Left ventricle myocardium superior (tissue), 1 donor: ENCODE results near the gene PTGDR. TPM values are rescaled to one million over a fixed set of nuclear protein-coding genes. Genes with fewer than 3 reads are reported as not detected.

Experiments
- ATAC-seq: fragments of 200-7000 bp; cut with Tn5 transposase; one replicate; pipeline ENCODE4 v1.9.1; 2020; ENCODE audit warnings: mild to moderate bottlenecking, moderate library complexity
- DNase-seq: peaks from one replicate; pipeline ENCODE4 v3.0.0-alpha.2; 2020
- intact Hi-C: fragments of 100-400 bp; cut with micrococcal nuclease; formaldehyde crosslinking; loops from one replicate; pipeline ENCODE4 v1.11.0; 2022
- total RNA-seq: library from RNA; stranded (reverse); fragmentation: NEBNext Ultra II Directional; extraction: Animal tissue kit (Norgen Biotek cat#: 25700); gene quantifications from one replicate; pipeline ENCODE4 v1.2.1, GENCODE V29; 2021
- donor health status: DM: no; HTN: yes; CAD: no; lungs with severe emphysema.

Gene PTGDR
- total RNA-seq, 1 donor from 2014 or later = 1.1 TPM

DNA sequence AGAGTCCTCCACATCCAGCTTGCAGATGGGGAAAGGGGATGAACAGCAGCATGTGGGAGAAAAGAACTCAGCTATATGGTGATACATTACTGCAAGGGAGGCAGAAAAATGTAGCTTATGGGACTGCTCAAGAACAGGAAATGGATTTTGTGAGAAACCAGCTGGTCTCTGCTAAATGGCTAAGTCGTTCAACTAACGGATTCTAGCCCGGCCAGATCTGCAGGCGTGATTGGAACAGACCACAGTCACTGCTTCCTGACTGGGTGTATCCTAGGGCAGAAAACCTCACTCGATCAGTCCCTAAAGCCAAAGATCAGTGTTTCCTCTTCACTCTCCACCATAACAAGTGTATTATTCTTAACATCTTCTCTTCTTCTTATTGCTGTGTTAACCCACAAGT, 8.1 kb upstream of the PTGDR start:
- intact Hi-C loops = no loop called here
- no peak for ATAC-seq
- no peak for DNase-seq

DNA sequence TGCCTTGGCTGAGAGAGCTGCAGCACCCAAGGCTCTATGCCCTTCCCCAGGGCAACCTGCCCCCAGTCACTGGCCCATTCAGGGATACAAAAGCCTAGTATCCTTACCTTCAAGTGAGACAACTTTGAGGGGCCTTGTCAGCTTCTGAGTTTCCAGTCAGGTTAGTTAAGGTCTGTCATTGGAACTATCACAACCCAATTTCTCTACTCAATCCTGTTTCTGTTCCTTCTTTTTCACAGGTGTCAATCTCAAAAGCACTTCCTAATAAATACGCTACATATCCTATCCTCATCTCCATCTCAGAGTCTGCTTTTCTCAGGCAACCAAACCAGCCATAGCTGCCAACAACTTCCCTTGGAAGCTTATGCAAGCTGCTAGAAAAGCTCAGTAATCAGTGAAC, 4.9 kb upstream of the PTGDR start:
- intact Hi-C loops = no loop called here
- DNase-seq = no peak
- ATAC-seq = no peak

DNA sequence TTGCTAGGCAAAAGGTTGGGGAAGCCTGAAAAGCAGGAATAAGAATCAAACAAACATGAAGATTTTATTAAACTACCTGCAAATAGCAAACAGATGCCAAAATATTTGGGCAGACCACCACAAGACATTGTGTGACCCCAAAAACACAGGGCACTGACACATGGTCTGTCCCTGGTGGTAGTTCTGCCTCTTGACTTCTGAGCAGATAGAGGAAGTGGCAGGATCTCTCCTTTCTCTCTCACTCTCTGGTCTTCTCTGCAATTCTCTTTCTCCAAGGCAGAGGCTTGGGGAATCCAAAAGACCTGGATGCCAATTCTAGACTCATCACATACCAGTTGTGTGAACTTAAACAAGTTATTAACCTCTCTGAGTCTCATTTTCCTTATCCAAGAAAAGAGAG, 4.3 kb upstream of the PTGDR start:
- no peak for ATAC-seq
- intact Hi-C loops = no loop called here
- no peak for DNase-seq

DNA sequence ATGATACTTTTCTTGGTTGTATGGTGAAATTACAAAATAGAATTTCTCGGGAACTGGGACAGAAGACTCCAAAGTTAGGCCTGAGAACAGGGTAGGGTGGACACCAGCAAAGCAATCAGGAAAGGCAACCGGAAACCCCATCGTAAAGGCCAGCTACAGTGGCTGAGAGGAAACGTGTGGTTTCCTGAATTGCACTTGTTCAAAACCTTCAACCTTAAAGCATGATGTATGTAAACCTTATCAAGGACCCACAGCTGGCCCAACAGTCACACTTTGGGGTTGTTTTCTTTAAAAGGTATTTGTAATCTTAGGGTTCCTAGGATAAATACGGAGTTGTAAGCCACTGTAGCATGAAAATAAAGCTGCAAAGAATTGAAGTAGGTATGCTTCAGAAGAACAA, 2.2 kb upstream of the PTGDR start:
- intact Hi-C loops = no loop called here
- no peak for ATAC-seq
- no peak for DNase-seq

DNA sequence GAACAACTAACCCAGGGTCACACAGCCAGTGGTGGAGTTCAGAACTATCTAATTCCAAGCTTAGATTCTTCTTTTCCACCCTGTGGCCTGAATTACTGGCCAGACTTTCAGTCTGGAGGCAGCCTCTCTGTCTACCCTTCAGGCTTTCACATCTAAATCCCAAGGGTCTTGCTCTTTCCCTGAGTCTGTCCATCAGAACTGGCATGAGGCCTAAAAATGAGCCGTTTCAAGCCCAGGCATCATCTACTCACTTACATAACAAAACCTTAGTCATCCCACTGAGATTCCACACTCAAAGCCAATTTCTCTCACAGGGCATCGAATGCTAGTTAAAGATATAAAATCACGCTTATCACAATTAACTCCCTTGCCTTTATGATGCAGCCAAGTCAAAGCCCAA, 1.3 kb upstream of the PTGDR start:
- DNase-seq (no peak), ATAC-seq (peak; percentile 79)
- intact Hi-C loops = no loop called here

DNA sequence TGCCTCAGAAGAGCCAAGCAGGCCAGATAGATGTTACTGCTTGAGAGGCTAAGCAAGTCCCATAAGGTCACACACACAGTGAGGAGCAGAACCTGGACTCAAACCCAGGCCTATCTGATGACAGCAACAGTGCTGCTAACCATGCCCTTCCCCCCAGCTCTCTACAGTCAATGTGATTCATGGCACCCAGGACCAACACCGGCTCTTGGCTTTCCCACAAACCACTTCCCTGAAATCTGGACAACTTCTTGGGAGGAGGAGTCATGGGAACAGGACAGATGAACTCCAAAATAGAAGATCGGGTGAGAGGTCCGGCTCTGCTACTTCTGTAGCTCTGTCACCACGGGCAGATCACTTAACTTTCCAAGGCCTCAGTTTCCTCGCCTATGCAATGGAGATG, 716 bp upstream of the PTGDR start:
- intact Hi-C loops = no loop called here
- DNase-seq = no peak
- ATAC-seq = peak; percentile 29

DNA sequence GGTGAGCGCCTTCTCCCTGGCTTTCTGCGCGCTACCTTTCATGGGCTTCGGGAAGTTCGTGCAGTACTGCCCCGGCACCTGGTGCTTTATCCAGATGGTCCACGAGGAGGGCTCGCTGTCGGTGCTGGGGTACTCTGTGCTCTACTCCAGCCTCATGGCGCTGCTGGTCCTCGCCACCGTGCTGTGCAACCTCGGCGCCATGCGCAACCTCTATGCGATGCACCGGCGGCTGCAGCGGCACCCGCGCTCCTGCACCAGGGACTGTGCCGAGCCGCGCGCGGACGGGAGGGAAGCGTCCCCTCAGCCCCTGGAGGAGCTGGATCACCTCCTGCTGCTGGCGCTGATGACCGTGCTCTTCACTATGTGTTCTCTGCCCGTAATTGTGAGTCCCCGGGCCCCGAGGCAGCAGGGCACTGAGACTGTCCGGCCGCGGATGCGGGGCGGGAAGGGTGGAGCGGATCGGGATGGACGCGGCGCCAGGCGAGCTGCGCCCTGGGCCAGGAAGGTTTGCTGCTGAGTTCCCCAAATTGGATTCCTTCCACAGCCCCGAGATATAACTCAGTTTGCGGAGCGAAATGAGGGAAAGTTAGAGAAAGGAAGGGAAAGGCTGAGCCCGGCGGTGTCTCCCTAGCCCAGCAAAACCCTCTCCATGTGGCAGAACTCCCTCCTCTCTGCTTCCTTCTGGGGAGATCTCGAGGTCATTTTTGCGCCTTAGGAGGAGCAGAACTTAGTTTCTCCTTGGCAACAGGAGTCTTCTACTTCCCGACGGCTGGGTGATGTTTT, 972 bp downstream of the PTGDR start:
- intact Hi-C loops = no loop called here
- ATAC-seq (peak; percentile 28), DNase-seq (peak; percentile 36)

DNA sequence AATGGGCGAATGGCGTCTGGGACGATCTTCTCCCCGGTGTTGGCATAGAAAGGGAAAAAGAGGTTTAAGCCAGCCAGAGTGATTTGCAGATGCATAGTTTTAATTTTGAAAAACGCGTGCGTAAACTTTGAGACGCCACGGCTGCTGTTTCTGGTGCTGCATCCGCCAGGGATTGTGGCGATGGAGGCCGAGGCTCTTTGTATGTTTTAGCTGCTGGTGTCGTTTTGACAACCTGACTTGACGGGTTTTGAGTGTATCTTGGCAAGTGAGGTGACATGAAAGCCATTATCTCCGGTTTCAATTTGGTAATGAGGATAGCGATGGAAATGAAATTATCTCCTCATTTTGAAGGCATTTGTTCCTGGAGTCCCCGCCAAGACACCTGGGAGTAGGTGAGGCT, 1.6 kb downstream of the PTGDR start:
- no peak for ATAC-seq
- intact Hi-C loops = no loop called here
- no peak for DNase-seq

DNA sequence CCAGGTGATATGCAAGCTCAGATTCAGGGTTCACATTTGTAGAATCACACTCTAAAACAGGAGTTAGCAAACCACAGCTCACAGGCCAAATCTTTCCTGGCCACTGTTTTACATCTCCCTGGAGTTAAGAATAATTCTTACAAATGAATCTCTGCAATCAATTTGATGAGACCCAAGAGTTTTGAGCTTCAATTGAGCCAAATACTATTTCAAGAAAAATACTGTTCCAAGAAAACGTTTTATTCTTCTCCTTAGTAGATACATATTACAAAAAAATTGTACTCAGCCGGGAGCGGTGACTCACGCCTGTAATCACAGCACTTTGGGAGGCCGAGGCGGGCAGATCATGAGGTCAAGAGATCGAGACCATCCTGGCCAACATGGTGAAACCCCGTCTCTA, 2.5 kb downstream of the PTGDR start:
- intact Hi-C loops = no loop called here
- DNase-seq (no peak), ATAC-seq (peak; percentile 28)

DNA sequence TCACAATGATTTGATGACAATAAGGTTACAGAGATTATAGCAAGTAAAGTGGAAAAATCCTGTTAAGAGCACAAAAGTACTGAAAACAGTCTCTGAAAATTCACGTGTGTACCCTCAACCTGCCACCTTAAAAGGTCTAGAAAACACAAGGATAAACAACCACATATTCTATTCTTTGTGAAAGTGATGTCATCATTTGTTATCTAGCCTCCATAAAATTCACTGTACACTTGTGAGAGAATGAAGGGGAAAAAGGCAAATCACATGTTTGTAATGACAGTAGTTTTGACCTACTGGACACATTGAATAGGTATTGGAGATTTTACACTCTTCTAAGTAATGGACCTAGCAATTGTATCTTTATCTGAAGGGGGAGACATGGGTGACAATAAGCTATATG, 4.0 kb downstream of the PTGDR start:
- DNase-seq = no peak
- no peak for ATAC-seq
- intact Hi-C loops = no loop called here

DNA sequence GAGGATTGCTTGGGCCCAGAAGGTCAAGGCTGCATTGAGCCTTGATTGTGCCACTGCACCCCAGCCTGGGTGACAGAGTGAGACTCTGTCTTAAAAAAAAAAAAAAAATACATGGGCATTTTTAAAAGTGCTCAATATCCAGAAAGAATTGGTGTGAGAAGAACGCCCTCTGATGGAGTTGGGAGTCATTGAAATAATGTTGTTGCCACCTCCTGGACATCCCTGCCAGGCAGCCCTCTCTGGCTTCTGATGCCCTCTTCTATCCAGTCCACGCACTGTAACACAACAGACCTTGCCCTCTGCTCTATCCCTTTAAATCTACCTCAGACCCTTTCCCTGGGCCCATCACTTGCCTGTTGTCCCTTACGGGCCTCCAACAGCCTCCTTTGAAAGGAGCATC, 4.9 kb downstream of the PTGDR start:
- intact Hi-C loops = no loop called here

DNA sequence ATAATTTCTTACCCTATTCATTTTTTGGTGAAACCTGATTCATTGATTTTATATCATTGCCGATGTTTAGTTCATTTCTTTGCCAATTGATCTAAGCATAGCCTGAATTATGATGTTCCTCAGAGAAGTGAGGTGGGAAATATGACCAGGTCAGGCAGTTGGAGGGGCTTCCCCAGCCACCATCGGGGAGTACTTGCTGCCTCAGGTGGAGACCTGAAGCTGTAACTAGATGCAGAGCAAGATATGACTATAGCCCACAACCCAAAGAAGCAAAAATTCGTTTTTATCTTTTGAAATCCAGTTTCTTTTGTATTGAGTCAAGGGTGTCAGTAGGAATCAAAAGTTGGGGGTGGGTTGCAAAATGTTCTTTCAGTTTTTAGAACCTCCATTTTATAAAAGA, 7.9 kb downstream of the PTGDR start:
- no peak for ATAC-seq
- DNase-seq = no peak
- intact Hi-C loops = no loop called here

More for the DNA sequence above, 4.9 kb downstream of the PTGDR start:
- ATAC-seq (no peak), DNase-seq (no peak)

DNA sequence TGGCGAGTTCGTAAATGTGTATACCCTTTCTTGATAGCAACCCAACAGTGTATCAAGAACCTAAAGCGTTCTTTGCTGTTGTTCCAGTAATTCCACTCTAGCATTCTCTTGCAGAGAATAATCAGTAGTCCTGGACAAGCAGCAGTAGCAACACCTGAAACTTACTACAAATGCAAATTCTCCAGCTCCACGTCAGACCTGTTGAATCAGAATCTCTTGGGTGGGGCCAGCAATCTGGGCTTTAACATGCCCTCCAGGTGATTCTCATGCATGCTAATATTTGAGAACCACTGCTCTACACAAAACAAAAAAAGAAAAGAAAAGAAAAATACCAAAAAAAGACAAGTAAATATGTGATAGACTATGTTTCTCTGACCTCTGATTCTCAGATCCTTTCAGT, 10.1 kb downstream of the PTGDR start:
- DNase-seq (no peak), ATAC-seq (no peak)
- intact Hi-C loops = no loop called here

DNA sequence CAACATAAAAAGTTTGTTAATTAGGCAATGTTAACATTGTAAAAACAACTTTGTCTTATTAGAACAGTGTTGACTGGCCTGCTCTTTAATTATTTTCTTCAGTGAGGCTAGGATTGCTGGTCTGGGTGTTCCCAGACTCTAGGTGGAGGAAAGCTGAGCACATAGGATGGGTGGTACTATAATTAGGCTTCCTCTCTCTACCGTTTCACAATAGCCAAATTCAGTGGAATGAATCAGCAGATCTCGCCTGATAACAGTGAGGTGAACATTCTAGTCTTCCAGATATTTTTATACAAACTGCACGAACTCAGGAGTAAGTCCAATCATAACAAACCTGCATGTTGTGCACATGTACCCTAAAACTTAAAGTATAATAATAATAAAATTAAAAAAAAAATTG, 11.9 kb downstream of the PTGDR start:
- peak; percentile 65 for ATAC-seq
- intact Hi-C loops = no loop called here
- DNase-seq = no peak

DNA sequence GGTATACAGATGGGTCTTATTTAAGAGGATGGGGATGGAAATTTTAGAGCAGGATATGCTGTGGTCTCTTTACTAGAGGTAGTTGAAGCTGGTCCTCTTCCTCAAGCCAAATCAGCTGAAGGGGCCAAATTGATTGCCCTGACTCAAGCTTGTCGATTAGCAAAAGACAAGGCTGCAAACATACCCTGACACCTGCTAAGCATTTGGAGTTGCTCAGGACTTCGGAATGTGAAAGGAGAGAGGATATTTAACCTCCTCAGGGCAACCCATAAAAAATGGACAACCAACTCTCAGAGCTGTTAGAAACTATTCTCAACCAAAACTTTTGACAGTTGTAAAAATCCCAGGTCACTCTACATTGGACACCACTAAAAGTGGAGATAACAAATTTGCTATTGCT, 15.6 kb downstream of the PTGDR start:
- ATAC-seq = no peak
- DNase-seq = no peak
- intact Hi-C loops = no loop called here

DNA sequence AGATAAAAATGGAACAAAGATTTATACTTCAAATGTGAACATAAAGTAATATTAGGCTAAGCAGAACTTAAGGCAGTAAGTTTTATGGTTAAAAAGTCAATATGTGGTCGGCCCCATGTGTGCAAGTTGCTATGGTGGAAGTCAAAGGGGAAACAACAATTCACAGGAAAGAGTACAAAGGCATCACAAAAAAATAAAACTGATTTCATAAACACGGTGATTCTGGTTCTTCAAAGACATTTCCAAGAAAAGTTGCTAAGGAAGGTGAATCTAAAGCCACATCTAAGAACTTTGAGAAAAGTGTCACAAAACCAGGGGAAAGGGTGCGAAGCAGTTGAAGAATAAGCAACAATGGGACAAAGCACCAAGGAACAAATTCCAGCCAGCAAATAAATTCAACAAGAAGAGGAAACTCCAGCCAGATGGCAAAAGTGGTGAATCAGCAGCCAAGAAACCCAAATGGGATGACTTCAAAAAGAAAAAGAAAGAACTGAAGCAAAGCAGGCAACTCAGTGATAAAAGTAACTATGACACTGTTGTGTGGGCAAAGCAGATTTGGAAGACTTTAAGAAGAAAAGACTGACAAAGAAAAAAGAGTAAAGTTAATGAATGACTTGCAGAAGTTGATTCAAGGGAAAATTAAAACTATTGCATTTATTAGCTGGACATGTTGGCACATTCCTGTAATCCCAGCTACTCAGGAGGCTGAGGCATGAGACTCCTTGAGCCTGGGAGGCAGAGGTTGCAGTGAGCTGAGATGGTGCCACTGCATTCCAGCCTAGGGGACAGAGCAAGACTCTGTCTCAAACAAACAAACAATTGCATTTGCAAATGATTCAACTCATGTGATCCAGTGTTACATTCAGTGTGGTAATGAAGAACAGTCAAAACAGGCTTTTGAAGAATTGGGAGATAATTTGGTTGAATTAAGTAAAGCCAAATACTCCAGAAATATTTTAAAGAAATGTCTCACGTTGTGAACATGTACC, 19.5 kb downstream of the PTGDR start:
- no peak for ATAC-seq
- intact Hi-C loops = no loop called here

DNA sequence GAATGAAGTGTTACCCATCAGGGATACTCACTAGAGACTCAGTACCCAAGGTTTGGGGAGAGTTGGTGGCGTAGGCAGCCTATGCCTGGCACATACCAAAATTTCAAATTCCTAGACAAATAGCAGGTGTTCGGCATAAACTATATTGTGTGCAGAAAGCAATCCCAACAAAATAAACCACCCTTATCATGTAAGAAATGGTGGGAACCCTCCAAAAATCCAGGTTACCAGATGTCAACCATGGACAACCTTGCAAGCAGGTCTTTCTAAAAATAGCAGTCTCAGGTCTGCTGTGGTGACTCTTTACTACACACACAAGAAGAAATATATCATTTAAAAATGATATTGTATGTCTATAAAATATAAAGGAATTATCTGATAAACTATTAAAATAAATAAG, 28.9 kb downstream of the PTGDR start:
- intact Hi-C loops = no loop called here
- ATAC-seq = no peak
- DNase-seq = no peak

More for the DNA sequence above, 19.5 kb downstream of the PTGDR start:
- no peak for DNase-seq

DNA sequence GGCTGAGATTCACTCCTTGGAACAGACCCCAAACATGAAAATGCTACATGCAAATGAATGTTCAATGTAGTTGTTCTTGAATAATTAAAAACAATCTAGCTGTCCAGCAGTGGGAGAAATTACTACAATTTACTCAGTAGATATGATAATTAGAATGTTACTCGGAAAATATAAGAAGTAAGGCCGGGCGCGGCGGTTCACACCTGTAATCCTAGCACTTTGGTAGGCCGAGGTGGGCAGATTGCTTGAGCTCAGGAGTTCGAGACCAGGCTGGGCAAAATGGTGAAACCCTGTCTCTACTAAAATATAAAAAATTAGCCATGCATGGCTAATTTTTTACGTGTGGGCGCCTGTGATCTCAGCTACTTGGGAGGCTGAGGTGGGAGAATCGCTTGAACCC, 31.3 kb downstream of the PTGDR start:
- intact Hi-C loops = no loop called here
- ATAC-seq (no peak), DNase-seq (no peak)

DNA sequence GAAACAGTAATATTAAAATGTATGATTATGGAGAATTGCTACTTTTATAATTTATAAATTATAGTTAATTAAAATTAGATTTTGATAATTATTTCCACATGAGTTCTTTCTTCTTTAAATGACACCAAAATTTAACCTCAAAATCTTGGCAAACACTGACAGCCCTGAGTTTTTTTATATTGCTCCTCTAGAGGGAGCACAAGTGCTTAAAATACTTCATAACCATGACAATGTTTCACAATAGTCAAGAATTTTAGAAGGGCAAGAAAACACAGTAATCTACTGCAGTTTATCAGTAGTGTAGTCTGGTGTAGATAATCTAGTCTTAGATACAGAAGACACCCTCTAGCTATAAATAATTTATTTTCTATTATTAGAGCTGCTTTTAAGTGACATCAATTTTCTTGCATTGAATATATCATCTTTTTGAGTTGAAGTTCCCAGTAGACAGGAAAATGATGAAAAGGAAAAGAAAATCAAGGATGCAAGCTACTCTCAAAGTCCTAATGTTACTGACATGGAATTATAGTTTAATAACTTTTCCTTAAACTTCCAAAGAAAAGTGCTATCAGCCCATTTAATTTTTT, 32.3 kb downstream of the PTGDR start:
- ATAC-seq = peak; percentile 43
- no peak for DNase-seq
- intact Hi-C loops = loop anchor here (5.0 kb wide), 1 partner anchor 173 kb away; no protein-coding TSS in a partner anchor

DNA sequence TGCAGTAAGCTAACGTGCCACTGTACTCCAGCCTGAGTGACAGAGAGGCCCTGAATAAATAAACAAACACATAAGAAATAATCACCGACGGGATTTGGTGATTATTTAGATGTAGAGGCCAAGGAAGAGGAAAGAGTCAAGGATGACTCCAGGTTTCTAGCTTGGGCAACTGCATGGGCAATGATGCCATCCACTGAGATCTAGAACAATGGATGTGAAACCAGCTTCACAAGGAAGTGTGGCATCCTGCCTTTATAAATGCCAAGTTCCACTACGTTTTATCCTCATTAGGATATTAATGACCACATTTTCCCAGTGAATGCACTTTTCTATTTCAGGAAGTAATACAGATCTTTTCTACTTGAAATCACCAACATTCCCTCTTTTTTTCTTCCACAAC, 35.7 kb downstream of the PTGDR start:
- intact Hi-C loops = loop anchor here (5.0 kb wide), 1 partner anchor 169 kb away; no protein-coding TSS in a partner anchor
- ATAC-seq = no peak

More for the DNA sequence above, 35.7 kb downstream of the PTGDR start:
- no peak for DNase-seq
